Caco-2 (cell line): ENCODE measurements around the gene LCLAT1. TPM values are rescaled to one million over a fixed set of nuclear protein-coding genes. Genes with fewer than 3 reads are reported as not detected.

Experiments
- BruUV-seq: library from RNA; stranded (reverse); fragments of 400-500 nt; replicated peaks from 2 replicates; lab custom pipeline; 2021; lab: Mats Ljungman, UMichigan
- CTCF ChIA-PET: fragments of 300-600 bp; sonication (Branson Sonifier 250); formaldehyde crosslinking; loops from one replicate; lab custom pipeline; 2022; ENCODE audit warnings: antibody characterized with exemption; lab: Charles Lee
- POLR2A ChIA-PET: fragments of 300-600 bp; sonication (Branson Sonifier 250); formaldehyde crosslinking; loops from one replicate; lab custom pipeline; 2022; ENCODE audit warnings: antibody characterized with exemption; lab: Charles Lee
- DNase-seq, 2 experiments: peaks; one replicate each; pipeline versions ENCODE4 v3.0.0 to v3.0.0-alpha.2; 2020 to 2022
- H3K27me3 ChIP-seq: replicated peaks from 2 replicates; pipeline ENCODE4 v1.6.0; 2011; ENCODE audit warnings: low read length; ENCODE audit not compliant: control insufficient read depth, insufficient read depth
- H3K36me3 ChIP-seq: 2 replicates; pipeline ENCODE4 v1.5.1; 2011; ENCODE audit warnings: low read length; ENCODE audit not compliant: control insufficient read depth, insufficient read depth
- H3K4me1 ChIP-seq: fragments of 250-450 bp; sonication (Bioruptor Pico); 2 replicates; pipeline ENCODE4 v1.5.1; 2020; ENCODE audit warnings: mild to moderate bottlenecking
- H3K4me3 ChIP-seq: 2 replicates; pipeline ENCODE4 v1.5.1; 2011; ENCODE audit warnings: low read depth, mild to moderate bottlenecking, control low read depth, low read length
- H3K9me3 ChIP-seq: fragments of 250-450 bp; sonication (Bioruptor Pico); 2 replicates; pipeline ENCODE4 v1.5.1; 2020; ENCODE audit warnings: mild to moderate bottlenecking, moderate library complexity
- H3K27ac Mint-ChIP-seq: one replicate; pipeline ENCODE4 v1.8.0; 2022; ENCODE audit warnings: mixed read lengths; ENCODE audit not compliant: unreplicated experiment
- H3K27me3 Mint-ChIP-seq: one replicate; pipeline ENCODE4 v1.8.0; 2022; ENCODE audit warnings: mixed read lengths; ENCODE audit not compliant: insufficient read depth, unreplicated experiment
- H3K36me3 Mint-ChIP-seq: one replicate; pipeline ENCODE4 v1.8.0; 2022; ENCODE audit warnings: mild to moderate bottlenecking, mixed read lengths; ENCODE audit not compliant: insufficient read depth, unreplicated experiment
- H3K4me1 Mint-ChIP-seq: one replicate; pipeline ENCODE4 v1.8.0; 2022; ENCODE audit warnings: low read depth, mixed read lengths; ENCODE audit not compliant: unreplicated experiment
- H3K4me3 Mint-ChIP-seq: one replicate; pipeline ENCODE4 v1.8.0; 2022; ENCODE audit warnings: mild to moderate bottlenecking, moderate library complexity, mixed read lengths; ENCODE audit not compliant: unreplicated experiment
- H3K9me3 Mint-ChIP-seq: one replicate; pipeline ENCODE4 v1.8.0; 2022; ENCODE audit warnings: mixed read lengths; ENCODE audit not compliant: unreplicated experiment
- intact Hi-C: fragments of 100-400 bp; cut with micrococcal nuclease; formaldehyde crosslinking; loops from one replicate; pipeline ENCODE4 v1.10.0; 2022; ENCODE audit not compliant: unreplicated experiment
- total RNA-seq: library from RNA; stranded (reverse); gene quantifications from 2 replicates; pipeline ENCODE4 v1.2.3, GENCODE V29; 2022
- TF ChIP-seq, protein P1 (sequence below), 2 experiments: fragments of 200-600 bp in 1 of 2; IDR thresholded peaks; 1 replicate in 1 of 2; 2 replicates in 1 of 2; pipeline versions ENCODE4 v1.5.1 to v1.8.0; 2011 to 2022; ENCODE audit warnings: antibody characterized with exemption in 1 of 2, control low read depth in 1 of 2, inconsistent platforms in 1 of 2, low read depth in 1 of 2, low read length in 1 of 2, mild to moderate bottlenecking in 1 of 2, moderate library complexity in 1 of 2; ENCODE audit not compliant: insufficient read depth in 1 of 2, severe bottlenecking in 1 of 2, unreplicated experiment in 1 of 2

LCLAT1 gene
- total RNA-seq, 1 experiment from 2014 or later: 52.2 TPM

GRCh38 chr2:30679426-30680088 lies 232.5 kb downstream of the LCLAT1 start:
- Mint-ChIP-seq H3K9me3 (no peaks in the 10 kb centered on the region), H3K4me1 (peaks cover 4% of the 10 kb centered on the region), H3K36me3 (no peaks in the 10 kb centered on the region), H3K27me3 (no peaks in the 10 kb centered on the region), H3K4me3 (no peak overlapping the region), H3K27ac (no peak overlapping the region)
- ChIA-PET POLR2A (no interaction called here), CTCF (no interaction called here)
- H3K36me3 ChIP-seq: no peaks in the 10 kb centered on the region
- no peaks in the 10 kb centered on the region for H3K27me3 ChIP-seq
- intact Hi-C loops: no loop called here
- H3K9me3 ChIP-seq: no peaks in the 10 kb centered on the region
- BruUV-seq: no TSS peak
- no peaks in the 10 kb centered on the region for H3K4me1 ChIP-seq
- TF ChIP-seq, protein P1, sequence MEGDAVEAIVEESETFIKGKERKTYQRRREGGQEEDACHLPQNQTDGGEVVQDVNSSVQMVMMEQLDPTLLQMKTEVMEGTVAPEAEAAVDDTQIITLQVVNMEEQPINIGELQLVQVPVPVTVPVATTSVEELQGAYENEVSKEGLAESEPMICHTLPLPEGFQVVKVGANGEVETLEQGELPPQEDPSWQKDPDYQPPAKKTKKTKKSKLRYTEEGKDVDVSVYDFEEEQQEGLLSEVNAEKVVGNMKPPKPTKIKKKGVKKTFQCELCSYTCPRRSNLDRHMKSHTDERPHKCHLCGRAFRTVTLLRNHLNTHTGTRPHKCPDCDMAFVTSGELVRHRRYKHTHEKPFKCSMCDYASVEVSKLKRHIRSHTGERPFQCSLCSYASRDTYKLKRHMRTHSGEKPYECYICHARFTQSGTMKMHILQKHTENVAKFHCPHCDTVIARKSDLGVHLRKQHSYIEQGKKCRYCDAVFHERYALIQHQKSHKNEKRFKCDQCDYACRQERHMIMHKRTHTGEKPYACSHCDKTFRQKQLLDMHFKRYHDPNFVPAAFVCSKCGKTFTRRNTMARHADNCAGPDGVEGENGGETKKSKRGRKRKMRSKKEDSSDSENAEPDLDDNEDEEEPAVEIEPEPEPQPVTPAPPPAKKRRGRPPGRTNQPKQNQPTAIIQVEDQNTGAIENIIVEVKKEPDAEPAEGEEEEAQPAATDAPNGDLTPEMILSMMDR (IDR thresholded peaks at IDR 0.05; ENCODE audit: insufficient read depth in 1 of 2, low read depth in 1 of 2, low read length in 1 of 2, severe bottlenecking in 1 of 2, unreplicated experiment in 1 of 2): no peak
- DNase-seq: no peak
- no peak overlapping the region for H3K4me3 ChIP-seq

DNA sequence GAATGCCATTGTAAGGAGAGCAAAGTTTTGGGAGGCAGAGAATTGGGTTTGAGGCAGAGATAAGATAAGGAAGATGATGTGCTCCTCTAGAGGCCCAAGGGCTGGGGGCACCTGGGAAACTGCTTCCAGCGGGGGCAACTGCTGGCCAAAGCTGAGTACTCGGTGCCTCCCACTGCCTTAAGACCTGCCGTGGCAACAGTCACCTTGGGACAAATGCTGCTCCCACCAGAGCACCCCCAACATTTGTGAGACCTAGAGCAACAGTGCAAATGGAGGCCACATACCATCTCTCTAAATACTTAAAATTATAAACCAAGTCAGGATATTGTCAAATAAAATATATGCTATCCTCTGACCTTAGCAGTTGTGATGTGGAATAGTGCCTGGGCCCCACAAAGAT lies 233.1 kb downstream of the LCLAT1 start:
- no TSS peak for BruUV-seq
- H3K4me1 Mint-ChIP-seq: peaks cover 4% of the 10 kb centered on the region
- TF ChIP-seq, protein P1 (IDR thresholded peaks at IDR 0.05; ENCODE audit: insufficient read depth in 1 of 2, low read depth in 1 of 2, low read length in 1 of 2, severe bottlenecking in 1 of 2, unreplicated experiment in 1 of 2): no peak
- ChIA-PET CTCF (no interaction called here), POLR2A (no interaction called here)
- H3K9me3 ChIP-seq: no peaks in the 10 kb centered on the region
- DNase-seq: no peak
- no peak overlapping the region for H3K4me3 Mint-ChIP-seq
- intact Hi-C loops: no loop called here
- no peaks in the 10 kb centered on the region for H3K4me1 ChIP-seq
- H3K36me3 ChIP-seq: no peaks in the 10 kb centered on the region
- no peaks in the 10 kb centered on the region for H3K27me3 ChIP-seq
- H3K4me3 ChIP-seq: no peak overlapping the region
- no peaks in the 10 kb centered on the region for H3K27me3 Mint-ChIP-seq
- no peak overlapping the region for H3K27ac Mint-ChIP-seq
- H3K9me3 Mint-ChIP-seq: no peaks in the 10 kb centered on the region
- H3K36me3 Mint-ChIP-seq: no peaks in the 10 kb centered on the region

- Mint-ChIP-seq H3K27me3 (no peaks in the 10 kb centered on the region), H3K4me3 (no peak overlapping the region), H3K36me3 (no peaks in the 10 kb centered on the region), H3K27ac (no peak overlapping the region), H3K4me1 (peaks cover 8% of the 10 kb centered on the region), H3K9me3 (no peaks in the 10 kb centered on the region)
- TF ChIP-seq, protein P1 (IDR thresholded peaks at IDR 0.05; ENCODE audit: insufficient read depth in 1 of 2, low read depth in 1 of 2, low read length in 1 of 2, severe bottlenecking in 1 of 2, unreplicated experiment in 1 of 2): no peak
- Histone ChIP-seq H3K4me3 (no peak overlapping the region), H3K4me1 (no peaks in the 10 kb centered on the region; the same call in 1 of the 2 replicates), H3K36me3 (no peaks in the 10 kb centered on the region), H3K9me3 (no peaks in the 10 kb centered on the region), H3K27me3 (no peaks in the 10 kb centered on the region)
- no TSS peak for BruUV-seq
- ChIA-PET POLR2A (no interaction called here), CTCF (no interaction called here)
- no peak for DNase-seq
- intact Hi-C loops: no loop called here
These were observed 234.0 kb downstream of the LCLAT1 start for GRCh38 chr2:30681022-30681421.
